Measurements from ENCODE around the gene MARS1.

Gene MARS1

DNA sequence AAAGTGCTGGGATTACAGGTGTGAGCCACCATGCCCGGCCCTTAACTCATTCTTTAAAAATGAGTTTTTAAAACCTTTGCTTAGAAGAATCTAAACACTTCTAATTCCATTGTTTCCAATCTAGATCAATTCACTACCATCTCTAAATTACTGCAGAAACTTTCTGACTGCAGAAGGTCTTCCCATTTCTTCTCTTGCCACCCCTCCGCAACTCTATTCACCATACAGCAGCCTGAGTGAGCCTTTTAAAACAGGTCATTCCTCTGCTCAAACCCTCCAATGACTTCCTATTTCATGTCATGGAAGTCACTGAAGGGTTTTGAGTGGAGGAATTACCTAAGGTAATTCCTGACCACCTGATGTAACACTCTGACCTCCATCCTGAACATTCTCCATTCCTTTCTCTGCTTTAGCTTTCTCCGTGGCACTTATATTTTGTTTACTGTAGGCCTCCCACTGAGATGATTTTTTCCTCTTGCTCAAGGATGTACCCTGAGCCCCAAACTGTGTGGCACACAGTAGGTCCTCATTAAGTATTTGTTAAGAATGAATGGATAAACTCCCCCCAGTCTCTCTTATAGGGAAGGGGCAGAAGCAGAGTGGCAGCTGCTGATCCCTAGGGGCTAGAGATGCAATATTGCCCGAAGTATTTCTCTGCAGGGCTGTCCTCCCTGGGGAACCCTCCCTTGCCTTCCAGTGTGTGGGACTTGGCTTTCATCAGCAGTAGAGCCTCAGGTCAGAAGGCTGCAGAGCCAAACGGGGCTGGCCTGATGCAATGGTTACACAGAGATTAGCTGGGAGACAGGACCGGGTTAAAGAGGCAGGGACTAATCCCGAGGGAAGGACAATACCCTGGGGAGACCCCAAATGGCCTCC lies 31.3 kb downstream of the MARS1 start:
- DNase-seq: no peak

DNA sequence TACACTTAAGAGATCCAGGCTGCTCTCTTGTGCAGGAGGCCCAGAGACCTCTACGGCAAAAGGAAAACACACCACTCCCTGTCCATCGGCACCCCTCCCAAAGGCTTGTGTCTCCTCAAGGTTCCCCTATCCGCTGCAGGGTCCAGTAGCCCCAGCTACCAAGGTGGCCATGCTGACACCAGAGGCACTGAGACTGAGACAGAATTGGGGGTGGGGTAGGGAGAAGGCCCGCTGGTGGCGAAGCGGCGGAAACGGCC lies 31.9 kb downstream of the MARS1 start:
- no peak for DNase-seq

DNA sequence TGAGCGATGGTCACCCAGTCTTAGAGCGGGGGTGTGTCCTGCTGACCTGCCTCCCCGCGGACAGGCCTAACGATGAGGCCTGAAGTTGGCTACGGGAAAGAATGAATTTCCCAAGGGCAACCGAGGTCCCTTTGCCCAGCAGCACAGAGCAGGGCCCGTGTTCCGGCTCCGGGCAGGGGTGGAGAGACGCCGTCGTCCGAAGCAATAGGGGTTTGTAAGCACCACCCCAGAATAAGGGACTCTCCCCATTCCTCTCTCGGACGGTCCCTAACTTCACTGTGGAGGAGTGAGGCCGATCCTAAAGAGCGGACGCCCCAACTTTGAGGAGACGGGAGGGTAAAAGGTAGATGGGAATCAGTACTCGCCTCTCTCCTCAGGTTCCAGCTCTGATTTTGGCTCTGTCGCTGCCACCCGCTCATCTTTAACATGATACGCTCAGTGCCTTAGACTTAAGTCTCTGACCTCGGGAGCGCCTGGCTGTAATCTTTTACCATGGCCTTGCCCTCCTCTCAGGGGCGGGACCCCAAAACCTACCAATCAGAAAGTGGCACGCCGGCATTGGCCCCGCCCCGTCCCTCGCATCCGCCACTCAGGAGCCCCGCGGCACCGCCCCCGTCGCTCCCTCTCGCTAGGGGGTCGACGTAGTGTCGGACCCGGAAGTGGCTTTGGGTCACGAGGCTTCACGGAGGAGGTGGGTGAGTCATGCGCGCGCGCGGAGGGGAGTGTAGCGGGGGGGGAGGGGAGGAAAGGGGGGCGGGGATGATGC lies 32.4 kb downstream of the MARS1 start, which contains the start of gene DDIT3:
Gene DDIT3 (minus strand): TSS at position 462 of the 766 bp plus-strand sequence. CDS start 3,108 bp downstream, outside the sequence.
- peak; percentile 94 for DNase-seq

DNA sequence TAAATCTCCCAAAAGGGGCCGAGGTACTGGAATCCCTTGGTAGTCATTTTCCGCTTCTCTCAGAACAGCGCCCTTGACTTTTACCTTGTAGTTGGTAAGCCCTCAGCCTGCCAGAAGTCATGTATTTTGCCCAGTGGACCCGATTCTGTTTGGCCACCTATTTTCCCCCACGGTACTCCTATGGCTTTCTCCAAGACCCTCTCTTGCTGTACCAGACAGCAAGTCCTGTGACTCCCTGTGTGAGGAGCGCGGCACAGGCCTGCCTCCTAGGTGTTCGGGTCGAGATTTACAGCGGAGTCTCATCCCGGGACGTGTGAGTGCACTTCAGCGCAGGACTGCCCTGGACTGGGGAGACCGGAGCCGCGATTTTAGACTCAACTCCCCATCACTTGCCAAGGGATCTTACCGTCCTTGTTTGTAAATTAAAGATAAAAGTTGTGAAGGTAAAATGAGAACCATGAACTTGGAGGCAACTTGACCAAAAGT lies 33.7 kb downstream of the MARS1 start:
- DNase-seq: no peak

DNA sequence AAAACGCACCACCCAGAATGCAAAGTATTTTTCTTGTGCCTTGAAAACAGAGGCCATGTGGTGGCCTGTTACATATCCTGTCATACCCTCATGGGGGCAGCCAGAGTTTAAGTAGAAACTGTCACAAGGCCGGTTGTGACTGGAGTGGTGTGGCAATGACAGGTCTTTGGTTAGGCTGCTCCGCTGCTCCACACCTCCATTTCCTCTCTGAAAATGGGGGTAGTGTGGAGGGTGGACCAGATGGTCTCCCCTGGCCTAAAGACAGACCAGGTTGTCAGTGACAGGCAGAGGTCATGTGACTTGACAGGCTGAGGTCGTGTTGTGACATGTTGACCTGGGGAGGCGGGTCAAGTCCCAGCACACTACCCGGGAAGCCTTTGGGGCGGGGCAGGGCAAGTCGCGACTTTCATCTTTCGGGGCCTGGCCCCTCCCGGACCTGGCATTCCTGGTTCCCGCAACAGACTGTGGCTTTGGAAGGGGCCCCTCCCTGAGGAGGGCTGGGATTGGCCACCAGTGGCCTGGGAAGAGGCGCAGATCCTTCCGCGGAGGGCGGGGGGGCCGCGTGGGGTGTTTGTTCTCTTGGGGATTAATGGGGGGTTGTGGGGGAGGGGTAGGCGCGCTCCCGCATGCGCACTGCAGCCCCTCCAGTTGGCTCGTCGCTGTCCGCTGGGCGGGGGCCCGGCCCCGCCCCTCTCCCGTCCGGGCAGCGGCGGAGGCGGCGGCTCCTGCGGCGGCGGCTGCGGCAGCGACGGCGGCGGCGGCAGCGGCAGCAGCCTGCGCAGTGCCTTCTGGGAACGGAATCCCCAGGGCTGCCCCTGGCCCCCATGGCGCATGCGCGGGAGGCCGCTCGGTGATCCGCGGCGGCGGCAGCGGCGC lies 34.4 kb downstream of the MARS1 start, which contains the start of gene MBD6:
Gene MBD6 (plus strand): TSS at position 814 of the 876 bp plus-strand sequence. CDS start 1,480 bp downstream, outside the sequence.
- peak; percentile 55 for DNase-seq

DNA sequence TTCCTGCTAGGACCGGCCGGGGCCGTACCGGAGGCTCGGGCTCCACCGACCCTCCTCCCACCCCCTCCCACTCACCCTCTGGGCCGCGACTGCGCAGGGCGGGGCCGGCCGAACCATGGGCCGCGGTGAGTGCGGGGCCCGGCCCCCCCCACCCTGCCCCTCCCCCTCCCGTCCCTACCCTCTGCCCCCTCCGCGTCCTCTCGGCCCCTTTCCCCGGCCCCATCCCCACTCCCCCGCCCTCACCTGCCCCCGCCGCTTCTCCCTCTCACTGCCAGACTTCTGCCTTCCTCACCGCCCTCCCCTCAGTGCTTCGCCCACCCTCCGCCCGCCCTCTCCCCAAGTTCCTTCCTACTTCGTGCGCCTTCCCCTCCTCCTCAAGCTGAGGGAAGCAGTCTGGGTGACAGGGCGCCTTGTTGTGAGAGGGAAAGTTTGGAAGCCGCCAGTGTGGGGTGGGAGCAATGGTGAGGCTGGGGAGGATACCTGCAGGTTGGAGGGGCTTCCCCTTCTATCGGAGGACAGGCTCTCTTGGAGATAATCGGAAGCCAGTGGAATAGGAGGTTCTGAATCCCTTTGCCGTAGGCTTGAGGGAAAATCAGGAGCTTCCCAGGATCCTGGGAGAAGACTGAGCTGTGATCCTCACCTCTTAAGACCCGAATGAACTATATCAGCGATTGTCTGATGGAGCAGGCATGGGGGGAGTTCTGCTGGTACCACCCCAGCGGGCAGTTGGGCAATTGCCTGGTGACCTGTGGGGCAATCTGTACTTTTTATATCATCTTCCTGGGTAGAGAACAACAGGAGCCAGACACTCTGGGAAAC lies 35.2 kb downstream of the MARS1 start:
- no peak for DNase-seq

DNA sequence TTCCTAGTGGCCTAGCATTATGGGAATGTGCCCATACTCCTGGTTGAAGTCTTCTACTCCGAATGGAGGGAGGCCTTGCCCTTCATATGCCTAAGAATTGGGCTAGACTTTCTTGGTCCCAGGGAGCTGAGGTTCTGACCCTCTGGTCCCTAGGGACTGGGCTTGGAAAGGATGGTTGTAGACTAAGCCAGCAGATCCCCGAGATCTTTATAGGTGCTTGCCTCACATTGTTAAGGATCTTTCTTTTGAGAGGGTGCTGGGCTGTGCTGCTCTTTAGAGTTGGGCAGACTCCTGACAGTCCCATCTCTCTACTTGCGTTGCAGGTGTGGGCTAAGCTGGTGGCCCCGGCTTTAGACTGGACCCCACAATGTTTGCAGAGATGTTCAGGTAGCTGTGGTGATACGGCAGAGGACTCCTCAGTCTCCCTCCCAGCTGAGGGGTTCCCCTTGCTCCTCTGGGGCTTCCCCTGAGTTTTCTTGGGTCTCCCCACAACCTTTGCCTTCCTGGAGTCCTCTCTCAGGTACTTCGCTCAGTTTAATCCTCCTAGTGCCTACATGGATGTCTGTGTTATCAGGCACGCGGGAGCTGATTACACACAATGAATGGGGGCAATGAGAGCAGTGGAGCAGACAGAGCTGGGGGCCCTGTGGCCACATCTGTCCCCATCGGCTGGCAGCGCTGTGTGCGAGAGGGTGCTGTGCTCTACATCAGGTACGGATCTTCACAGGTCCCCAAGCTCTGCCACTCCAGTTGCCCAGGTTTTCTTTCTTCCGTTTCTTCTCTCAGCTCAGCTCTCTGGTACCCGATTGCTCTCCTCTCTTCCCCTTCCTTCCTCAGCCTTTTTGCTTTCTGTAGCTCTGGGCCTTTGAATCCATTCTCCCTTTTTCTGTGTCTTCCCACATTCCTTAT lies 36.1 kb downstream of the MARS1 start:
- no peak for DNase-seq

DNA sequence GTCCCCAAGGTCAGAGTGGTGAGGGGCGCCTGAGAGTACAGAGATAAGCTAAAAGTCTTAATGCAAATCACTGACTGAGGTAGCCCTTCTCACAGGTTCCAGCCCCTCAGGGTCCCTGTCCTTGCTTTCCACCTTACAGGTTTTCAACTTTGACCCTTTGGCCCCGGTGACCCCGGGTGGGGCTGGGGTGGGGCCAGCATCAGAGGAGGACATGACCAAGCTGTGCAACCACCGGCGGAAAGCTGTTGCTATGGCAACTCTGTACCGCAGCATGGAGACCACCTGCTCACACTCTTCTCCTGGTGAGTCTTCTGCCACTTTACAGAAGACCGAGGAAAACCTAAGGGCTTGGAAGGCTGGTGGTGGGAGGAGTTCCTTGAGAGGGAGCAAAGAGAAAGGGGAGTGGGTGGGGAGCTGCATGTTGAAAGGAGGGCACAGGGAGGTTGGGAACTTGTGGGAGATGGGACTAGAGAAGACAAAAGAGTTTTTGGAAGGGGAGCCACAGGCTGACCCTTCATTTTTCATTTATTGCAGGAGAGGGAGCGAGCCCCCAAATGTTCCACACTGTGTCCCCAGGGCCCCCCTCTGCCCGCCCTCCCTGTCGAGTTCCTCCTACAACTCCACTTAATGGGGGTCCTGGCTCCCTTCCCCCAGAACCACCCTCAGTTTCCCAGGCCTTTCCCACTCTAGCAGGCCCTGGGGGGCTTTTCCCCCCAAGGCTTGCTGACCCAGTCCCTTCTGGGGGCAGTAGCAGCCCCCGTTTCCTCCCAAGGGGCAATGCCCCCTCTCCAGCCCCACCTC lies 37.1 kb downstream of the MARS1 start:
- no peak for DNase-seq

DNA sequence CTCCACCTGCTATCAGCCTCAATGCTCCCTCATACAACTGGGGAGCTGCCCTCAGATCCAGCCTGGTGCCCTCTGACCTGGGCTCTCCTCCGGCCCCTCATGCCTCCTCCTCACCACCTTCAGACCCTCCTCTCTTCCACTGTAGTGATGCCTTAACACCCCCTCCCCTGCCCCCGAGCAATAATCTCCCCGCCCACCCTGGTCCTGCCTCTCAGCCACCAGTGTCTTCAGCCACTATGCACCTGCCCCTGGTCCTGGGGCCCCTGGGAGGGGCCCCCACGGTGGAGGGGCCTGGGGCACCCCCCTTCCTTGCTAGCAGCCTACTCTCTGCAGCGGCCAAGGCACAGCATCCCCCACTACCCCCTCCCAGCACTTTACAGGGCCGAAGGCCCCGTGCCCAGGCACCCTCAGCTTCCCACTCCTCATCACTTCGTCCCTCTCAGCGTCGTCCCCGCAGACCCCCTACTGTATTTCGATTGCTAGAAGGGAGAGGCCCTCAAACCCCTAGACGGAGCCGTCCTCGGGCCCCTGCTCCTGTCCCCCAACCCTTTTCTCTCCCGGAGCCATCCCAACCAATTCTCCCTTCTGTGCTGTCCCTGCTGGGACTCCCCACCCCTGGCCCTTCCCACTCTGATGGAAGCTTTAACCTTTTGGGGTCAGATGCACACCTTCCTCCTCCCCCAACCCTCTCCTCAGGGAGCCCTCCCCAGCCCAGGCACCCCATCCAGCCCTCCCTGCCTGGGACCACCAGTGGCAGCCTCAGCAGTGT lies 37.9 kb downstream of the MARS1 start:
- DNase-seq: no peak

DNA sequence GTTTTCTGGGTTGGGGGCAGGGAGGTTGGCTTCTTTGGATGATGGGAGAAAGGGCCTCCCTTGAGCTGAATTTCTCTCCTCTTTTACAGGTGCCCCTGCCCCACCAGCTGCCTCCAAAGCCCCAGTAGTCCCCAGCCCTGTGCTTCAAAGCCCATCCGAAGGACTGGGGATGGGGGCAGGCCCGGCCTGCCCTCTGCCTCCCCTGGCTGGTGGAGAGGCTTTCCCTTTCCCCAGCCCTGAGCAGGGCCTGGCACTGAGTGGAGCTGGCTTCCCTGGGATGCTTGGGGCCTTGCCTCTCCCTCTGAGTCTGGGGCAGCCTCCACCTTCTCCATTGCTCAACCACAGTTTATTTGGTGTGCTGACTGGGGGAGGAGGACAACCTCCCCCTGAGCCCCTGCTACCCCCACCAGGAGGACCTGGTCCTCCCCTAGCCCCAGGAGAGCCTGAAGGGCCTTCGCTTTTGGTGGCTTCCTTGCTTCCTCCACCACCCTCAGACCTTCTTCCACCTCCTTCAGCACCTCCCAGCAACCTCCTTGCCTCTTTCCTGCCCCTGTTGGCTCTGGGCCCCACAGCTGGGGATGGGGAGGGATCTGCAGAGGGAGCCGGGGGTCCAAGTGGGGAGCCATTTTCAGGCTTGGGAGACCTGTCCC lies 38.7 kb downstream of the MARS1 start:
- no peak for DNase-seq

DNA sequence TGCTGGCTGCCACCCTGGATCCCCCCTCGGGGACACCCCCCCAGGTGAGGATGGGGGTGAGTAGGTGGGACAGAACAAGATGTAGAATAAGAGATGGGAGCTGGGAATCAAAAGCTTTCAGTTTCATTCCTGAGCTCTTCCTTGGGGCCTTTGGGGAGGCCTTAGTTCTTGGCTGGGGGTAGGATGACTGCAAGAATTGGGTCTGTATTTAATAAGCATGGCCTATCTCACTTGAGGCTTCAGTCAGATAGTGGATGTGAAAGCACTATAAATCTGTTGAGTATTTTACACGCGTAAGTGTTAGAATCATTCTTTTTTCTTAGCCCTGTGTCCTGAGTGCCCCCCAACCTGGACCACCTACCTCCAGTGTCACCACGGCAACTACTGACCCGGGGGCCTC lies 39.3 kb downstream of the MARS1 start:
- no peak for DNase-seq

DNA sequence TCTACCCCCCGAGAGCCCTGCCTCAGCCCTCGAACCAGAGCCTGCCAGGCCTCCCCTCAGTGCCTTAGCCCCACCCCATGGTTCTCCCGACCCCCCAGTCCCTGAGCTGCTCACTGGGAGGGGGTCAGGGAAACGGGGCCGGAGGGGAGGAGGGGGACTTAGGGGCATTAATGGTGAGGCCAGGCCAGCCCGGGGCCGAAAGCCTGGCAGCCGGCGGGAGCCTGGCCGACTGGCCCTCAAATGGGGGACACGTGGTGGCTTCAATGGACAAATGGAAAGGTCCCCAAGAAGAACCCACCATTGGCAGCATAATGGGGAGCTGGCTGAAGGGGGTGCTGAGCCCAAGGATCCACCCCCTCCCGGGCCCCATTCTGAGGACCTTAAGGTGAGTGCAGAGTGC lies 40.3 kb downstream of the MARS1 start:
- no peak for DNase-seq

DNA sequence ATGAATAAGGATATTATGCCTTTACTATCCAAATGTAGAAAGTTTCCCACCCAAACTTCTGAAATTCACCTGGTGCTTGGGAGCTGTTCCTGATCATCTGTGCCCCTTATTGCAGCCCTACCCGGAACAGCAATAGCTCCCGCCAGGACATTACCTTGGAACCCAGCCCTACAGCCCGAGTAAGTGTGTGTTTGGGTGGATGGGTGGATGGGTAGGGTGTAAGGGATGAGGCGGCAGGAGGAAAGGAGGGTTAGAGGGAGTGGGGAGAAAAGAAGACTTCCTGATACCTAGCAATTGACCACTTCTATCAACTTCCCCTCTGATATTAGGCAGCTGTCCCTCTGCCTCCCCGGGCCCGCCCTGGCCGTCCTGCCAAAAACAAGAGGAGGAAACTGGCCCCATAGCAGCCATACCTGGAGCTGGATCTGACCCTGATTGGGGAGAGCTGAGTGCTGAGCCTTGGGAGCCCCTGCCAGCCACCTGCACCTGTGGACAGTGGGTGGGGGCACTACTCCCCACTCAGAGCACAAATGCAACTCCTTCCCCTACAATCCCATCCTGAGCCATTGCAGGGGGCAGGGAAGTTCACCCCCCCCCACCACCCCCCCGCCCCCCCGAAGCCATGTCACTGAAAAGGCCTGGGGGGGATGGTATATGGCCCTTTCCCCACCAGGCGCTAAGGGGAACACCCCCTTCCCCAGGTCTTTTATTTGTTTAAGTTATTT lies 41.1 kb downstream of the MARS1 start:
- DNase-seq: no peak

DNA sequence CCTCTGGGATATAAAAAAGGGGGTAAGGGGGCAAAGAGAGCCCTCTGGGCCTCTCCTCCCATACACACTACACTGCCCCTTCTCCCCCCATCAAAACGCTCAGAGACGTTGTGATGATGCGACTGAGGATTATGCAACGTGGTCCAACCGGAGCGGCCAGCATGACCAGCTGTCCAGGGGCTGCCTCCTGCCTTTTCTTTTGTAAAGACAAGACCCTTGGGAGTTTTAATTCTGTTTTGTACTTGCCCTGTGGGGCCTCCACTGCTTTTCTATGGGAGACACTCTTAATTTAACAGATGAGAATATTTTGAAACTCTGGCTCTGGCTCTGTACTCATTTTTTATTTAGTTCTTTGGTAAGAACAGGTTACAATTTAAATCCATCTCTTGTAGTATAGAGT lies 42.0 kb downstream of the MARS1 start:
- no peak for DNase-seq

DNA sequence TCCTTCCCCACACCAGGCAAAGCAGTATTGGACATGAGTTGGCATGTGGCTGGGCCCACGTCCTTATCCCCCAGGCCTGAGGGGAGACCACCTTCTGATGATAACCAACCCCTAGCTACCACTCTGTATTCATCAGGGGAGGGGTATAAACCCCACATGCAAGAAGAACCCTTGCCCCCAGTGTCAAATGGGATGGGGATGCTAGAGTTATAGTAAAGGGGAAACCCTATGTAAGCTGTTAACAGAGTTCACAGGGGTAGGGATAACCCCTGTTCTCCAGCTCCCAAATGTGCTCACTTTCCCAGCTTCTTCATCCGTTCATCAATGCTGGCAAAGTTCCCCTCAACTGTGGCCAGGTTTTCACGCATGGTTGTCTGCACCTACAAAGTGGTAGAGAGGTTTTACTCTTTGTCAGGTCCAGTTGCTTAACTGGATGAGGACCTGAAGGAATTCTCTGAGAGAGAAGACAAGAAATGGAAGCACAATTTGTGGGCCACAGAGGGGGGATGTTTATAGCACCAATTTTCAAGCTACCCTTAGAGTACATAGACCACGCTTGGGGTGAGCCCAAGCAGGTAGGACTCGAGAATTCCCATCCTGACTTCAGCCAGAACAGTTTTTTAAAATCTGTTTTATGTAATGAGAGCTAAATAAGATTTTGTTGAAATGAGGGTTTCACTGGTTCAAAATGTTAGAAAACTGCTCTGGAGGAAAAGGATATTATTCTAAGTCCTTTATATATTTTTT lies 42.7 kb downstream of the MARS1 start:
- DNase-seq: no peak

DNA sequence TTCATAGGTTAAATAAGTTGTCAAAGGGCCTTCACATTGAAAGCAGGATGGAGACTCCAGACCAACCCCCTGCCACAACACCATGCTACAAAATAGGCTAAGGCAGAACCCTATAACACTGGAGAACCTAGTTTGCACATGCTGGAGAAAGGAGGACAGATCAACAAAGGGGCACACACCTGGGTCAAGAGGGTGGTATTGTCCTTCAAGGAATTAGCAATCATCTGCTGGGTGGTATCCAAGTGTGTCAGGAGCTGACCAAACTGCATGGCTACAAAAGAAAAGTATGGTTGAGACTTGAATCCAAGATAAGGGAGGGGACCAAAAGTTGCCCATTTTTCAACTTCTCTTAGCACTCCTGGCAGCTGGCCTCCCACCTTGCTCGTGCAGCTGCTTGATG lies 44.0 kb downstream of the MARS1 start:
- DNase-seq: no peak

DNA sequence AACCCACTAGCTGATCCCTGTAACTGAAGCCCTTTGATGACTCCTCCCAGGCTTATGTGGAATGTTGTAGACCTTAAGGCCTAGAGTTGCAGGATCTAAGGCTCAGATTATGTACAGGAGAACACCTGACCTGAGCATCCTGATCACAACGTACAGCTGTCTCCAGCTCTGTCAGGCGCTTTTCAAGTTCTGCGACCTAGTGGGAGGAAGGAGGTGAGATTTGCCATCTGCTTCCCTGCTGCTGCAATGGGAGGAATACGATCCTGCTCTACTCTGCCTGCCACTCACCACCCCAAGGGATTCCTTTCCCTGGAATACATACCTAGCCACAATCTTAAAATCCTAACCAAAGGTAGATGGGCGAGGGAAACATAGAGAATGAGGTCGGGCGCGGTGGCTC lies 45.2 kb downstream of the MARS1 start:
- no peak for DNase-seq

All from NCI-H2029 treated with DMSO at 0.1 percent for 48 hours (cell line).